HG03025 (cell line): ENCODE measurements around the gene PIK3C3.
A peak's percentile ranks its signal among the peaks of the same experiment; 100 is the strongest.

Experiments
- ATAC-seq: cut with Tn5 transposase; IDR thresholded peaks from one replicate; pipeline ENCODE4 v1.9.1; 2021; ENCODE audit warnings: mild to moderate bottlenecking, moderate library complexity; ENCODE audit not compliant: unreplicated experiment, low FRiP score

Gene PIK3C3

DNA sequence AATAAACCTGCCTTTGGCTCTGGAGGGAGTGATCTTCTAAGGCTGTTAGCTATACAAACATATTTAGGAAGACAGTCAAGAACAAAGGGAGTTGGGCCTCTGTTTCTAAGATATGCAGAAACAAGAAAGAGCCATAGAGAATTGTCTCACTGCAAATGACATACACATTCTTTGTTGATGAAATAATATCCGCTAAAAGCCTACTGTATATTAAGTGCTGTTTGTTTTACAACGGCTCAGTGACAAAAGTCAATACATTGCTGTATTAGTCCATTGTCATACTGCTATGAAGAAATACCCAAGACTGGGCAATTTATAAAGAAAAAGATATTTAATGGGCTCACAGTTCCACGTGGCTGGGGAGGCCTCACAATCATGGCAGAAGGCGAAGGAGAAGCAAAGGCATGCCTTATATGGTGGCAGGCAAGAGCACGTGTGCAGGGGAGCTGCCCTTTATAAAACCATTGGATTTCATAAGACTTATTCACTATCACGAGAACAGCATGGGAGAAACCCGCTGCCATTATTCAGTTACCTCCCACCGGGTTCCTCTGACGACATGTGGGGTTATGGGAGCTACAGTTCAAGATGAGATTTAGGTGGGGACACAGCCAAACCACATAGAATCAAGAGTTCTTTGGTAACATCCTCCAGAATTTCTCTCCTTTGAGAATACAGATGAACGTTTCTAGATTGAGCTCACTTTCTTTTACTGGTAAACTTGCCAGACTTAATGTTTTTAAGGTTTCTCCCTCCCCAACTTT lies 157.8 kb downstream of the PIK3C3 start:
- no peak for ATAC-seq

DNA sequence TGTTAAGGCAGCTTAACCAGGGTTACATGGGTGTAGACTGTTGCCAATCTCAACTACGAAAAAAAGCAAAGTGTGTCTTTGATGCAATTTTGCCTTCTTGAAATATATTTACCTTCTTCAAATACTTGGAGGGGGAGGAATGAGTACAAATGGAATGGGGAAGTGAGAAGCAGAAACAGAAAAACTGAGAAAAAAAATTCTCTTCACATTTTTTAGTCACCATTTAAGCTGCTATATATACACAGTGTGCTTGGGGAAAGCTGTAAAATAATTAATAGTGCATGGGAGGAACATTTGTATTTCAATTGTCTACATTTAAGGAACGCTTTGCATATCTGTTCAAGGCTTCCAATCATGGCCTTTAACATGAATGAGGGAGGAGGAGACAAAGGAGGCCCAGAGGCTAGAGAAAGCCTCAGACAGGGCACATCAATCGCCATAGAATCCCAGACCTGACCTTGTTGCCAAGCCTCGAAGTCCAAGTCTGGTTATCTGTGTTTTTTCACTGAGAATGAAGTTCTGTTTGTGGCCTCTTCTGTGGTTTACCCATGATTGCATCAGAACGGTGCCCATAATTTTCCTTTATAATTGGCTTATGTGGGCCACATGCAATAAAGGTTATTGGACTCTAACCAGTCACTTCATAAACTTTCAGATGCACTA lies 158.6 kb downstream of the PIK3C3 start:
- peak; percentile 76 for ATAC-seq

DNA sequence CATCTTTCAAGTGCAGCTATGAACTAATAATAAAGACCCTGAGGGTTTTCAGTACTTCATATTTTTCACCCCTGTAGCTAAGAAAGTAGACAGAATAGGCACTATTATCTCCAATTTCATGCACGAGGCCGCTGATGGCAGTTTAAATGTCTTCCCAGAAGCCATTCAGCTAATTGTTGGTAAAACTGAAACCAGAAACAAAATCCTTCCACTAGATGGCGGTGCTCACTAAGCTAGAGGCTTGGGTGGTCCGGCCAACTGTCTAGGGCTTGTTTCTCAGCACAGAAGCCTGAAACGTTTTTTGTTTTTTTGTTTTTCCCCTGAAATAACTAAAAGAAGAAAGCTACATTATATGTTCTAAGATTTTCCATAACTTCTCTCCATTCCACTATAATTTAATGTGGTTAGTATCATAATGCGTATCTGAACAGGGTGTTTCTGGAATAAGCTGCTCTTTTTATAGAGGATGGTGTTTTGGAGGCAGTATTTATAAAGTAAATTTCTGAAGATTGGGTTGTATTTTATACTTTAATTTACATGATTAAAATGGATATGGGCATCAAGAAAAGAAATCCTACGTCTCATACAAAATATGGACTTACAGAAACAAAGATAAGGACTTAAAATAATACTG lies 159.4 kb downstream of the PIK3C3 start:
- ATAC-seq: peak; percentile 86

DNA sequence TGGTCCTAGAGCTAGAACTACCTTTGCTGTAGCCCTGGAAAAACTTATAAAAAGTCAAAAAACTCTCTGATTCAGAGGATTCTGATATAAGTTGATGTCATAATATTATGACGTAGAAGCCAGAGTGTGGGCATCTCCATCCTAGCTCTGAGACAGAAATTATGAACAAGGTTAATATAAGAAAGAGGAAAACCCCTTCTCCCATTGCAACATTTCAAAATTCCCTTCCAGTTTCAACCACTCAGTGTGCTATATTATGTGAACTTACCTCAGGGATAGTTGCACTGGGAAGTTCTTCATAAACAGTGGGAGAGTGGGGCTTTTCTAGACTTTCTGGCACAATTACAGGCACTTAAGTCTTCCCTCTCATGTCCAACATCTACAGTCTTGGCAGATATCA lies 171.6 kb downstream of the PIK3C3 start:
- ATAC-seq: no peak

DNA sequence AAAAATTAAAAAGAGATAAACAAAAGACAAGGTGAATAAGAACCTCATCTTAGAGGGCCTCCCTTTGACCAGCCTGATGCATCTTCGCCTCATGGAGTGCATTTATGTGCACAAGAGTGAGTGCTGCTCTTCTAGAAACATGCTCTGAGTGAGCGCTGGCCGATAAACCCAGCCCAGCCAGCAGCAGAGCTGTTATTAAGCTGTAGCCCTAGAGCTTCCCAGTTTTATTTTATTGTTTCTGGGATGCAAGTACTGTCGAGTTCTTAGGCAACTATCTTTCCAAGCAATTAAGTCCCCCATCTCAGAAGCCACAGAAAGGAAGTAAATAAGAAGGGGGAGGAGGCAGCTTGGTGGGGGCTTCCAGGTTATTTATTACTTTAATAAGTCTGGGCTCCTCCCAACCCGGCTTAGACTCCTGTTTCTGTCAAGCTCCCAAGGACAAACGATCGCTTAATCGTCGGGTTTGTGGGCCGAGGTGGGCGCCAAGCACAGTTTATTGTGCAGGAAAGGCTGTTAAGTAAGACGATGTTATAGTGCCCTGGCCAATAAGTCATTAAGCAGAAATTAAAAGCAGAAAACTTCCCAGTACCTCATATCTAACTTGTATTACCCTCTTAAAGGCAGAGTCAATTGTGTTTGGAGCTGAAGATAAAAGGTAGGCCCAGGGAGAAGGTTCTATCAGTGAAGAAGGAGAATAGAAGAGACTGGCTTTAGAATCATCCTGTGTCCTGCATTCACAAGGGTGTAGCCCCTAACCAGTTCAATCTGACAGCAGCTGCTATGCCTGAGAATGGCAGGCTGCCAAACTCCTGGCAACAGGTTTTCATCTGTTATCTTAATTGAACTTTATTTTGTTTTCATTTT lies 176.3 kb downstream of the PIK3C3 start:
- ATAC-seq: no peak

DNA sequence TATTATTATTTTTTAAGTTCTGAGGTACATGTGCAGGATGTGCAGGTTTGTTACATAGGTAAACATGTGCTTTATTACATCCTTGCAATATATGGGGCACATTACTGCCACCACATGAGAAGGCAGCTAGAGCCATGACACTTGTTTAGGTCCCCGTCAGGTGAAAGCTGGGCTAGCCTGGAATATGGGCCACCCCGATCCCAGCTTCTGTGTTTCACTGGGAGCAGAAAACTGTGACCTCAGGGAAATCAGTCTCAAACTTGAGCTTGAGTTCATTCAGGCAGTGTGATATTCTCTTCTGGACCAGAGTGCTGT lies 176.9 kb downstream of the PIK3C3 start:
- ATAC-seq: no peak
